ENCODE data around the gene SLC9C2.

SLC9C2 gene

DNA sequence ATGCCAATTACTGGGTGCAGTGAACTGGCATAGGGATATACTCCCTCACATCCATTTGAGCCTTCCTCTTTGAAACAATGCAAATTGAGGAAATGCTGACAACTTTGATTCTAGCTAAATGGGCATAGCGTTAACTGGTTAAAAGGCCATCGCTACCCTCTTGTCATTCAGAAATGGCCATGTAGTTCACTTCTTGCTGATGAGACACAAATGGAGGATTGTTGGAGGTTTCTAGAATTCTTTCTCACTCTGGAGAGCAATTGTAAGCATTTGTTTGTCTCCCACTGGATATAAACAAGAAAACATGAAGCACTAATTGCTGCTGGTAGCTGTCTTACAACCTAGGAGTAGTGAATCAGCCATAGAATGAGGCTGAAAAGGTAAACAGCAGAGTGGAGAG lies 111.4 kb downstream of the SLC9C2 start:
- intact Hi-C loops (cut with DNase I), result no loop called here
- no peak for DNase-seq

DNA sequence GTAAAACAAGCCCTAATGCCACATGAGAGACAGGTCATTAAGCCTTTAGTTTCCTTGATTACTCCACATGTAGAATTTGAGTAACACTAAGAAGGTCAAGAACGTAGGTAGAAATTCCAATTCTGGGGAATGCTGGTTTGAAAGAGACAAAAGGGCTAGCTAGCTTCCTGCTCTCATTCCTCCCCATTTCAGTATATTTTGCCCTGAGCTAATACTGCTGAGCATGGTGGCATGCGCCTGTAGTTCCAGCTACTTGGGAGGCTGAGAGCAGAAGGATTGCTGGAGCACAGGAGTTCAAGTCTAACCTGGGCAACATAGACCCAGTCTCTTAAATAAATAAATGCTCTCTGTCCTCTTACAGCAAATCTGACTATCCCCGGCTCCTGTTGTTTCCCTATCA lies 112.9 kb downstream of the SLC9C2 start:
- intact Hi-C loops (cut with DNase I), result no loop called here
- no peak for DNase-seq

DNA sequence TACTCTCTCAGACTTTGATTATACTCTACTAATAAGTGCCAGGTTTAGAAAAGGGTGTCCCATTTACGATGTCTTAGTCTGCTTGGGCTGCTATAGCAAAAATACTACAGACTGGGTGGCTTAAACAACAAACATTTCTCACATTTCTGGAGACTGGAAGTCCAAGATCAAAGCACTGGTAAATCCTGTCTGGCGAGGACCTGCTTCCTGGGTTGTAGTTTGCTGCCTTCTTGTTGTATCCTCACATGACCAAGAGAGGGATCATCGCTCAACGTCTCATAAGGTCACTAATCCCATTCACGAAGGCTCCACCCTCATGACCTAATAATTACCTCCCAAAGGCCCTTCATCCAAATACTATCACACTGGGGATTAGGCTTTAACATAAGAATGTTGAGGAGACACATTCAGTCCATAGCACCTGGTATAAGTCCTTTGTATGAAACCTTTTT lies 113.7 kb downstream of the SLC9C2 start:
- intact Hi-C loops (cut with DNase I), result no loop called here
- DNase-seq, result no peak

DNA sequence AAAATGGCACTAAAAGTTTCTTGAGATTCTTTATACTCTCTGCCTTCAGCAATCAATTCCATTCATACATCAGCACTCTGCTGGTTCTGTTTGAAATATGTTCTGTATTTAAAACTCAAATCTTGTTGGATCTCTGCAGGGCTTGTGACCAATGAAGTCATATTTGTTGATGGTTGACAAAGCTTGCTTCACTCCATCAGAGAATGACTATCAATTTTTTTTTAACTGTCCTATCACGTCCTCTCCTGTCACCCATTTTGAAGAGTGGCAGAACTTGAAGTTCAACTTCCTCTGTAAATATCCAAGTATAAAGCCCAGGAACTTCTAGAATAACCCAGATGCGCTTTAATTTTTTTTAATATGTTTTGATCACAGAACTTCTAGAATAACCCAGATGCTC lies 114.9 kb downstream of the SLC9C2 start:
- no peak for DNase-seq
- intact Hi-C loops (cut with DNase I), result no loop called here

DNA sequence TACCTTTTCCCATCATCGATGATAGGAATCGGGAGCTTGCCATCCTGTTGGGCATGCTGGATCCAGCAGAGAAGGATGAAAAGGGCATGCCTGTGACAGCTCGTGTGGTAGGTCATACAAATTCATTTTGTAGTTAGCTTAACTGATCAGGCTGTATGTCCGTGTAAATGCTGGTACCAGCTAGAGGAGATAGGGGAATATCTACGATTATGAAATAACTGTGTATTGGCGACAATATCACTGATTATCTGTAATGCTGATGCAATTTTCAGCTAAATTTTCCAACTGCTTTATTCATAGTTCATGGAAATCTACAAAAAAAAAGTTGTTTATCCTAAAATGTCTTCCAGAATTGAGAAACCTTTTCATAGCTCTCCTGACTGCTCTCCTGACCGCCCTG lies 117.5 kb downstream of the SLC9C2 start:
- intact Hi-C loops (cut with DNase I), result no loop called here
- DNase-seq, result no peak

DNA sequence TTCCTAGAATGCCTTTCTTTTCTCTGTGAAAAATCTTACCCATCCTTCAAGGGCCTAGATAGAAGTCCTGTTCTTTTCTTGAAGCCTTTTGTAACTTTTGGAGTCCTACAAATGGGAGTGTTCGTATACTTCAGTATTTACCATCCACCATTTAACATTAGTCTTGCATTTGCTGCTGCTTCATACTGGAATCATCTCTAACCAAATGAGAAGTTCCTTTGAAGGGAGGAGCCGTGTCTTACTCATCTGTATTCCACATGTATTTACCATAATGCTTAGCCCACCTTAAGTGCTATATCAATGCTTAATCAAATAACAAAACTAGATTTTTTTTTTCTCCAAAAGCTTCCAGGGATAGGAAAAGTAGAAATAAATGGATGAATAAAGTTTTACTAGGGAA lies 118.6 kb downstream of the SLC9C2 start:
- DNase-seq, result no peak
- intact Hi-C loops (cut with DNase I), result no loop called here

DNA sequence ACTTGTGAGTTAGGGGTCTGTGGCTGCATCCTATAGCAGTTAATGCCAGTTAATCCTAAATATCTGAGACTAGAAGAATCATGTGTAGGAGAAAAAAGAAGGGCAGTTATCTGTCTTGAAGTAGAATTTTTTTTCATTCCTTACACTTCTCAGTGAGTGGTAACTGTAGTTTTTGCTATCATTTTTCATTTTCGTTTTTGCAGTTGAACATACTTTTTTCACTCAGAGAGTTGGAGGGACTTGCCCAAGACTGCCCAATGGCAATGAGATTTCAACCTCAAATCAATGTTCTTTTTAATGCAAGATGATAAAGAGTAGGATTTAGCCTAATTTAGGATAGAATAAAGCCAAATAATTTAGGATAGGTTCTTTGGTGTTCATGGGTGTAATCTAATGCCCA lies 120.2 kb downstream of the SLC9C2 start:
- intact Hi-C loops (cut with DNase I), result no loop called here
- no peak for DNase-seq

DNA sequence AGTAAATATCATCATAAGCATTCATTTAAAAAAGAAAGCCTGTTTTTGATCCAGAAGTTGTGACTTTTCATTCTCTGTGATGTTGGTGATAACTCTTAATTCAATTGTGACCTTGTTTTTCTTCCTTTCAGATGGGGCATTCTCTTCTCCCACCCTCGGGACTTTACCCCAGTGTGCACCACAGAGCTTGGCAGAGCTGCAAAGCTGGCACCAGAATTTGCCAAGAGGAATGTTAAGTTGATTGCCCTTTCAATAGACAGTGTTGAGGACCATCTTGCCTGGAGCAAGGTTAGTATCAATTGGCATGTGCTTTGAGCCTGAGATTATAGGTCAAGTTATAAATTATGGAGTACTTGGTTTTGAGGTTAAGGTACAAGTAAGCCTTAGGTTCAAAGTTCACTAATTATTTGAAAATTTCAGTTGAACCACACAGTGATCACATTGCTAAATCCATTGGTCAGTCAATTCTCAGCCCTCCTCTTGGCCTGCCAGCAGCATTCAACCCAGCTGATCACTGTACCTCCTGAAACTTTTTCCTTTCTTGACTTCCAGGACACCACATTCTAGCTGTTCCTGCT lies 121.6 kb downstream of the SLC9C2 start:
- DNase-seq, result no peak
- intact Hi-C loops (cut with DNase I), result no loop called here

DNA sequence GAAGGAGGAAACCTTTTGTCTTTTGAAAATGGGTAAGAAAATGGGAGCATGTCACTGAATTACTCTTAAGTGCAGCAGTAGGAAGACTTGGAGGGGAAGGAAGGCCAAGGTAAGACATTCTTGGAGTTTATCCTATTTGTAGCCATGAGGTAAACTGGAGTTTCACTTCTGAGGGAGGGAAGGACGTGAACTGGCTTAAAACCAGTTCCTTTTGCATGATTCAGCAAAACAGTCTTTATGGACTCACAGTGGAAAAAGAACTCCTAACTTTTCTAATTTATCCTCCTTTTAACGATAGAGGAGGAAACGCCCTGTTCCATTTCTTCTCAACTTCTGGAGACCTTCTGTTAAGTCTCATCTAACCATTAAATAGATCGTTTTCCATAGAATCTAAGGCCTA lies 123.2 kb downstream of the SLC9C2 start:
- no peak for DNase-seq
- intact Hi-C loops (cut with DNase I), result loop anchor here (5.0 to 10.0 kb wide), 3 partner anchors 238 to 1525 kb away; partner anchors contain the start of gene RC3H1

DNA sequence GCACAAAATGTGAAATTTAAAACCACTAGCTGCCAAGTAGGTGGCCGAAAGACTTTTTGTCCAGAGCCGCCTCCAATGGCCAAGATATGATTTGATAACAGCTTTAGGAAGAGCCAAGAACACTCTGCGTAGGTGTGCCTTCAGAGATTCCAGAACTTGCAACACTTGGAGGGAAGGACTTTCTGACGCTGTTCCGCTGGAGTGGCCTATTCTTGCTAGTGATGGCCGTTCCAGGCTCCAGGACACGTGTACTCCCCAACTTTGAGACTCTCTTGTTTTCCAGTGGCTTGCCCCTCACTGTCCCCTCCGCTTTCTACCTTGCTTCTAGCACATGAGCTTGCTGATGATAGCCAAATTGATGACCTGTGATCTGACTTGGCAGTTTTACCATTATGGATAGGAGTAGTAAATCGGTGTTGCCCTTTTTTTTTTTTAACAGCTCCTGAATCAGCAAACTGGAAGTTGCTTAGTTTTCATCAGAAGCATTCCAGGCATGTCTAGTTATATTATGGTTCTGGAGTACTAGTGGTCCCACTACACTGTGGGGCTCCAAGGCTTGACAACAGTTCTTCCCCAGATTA lies 124.7 kb downstream of the SLC9C2 start:
- DNase-seq, result peak in 6 of 10 donors; percentile 22 to 86 (median 57)
- intact Hi-C loops (cut with DNase I), result loop anchor here (5.0 to 10.0 kb wide), 3 partner anchors 239 to 1527 kb away; partner anchors contain the start of gene RC3H1

DNA sequence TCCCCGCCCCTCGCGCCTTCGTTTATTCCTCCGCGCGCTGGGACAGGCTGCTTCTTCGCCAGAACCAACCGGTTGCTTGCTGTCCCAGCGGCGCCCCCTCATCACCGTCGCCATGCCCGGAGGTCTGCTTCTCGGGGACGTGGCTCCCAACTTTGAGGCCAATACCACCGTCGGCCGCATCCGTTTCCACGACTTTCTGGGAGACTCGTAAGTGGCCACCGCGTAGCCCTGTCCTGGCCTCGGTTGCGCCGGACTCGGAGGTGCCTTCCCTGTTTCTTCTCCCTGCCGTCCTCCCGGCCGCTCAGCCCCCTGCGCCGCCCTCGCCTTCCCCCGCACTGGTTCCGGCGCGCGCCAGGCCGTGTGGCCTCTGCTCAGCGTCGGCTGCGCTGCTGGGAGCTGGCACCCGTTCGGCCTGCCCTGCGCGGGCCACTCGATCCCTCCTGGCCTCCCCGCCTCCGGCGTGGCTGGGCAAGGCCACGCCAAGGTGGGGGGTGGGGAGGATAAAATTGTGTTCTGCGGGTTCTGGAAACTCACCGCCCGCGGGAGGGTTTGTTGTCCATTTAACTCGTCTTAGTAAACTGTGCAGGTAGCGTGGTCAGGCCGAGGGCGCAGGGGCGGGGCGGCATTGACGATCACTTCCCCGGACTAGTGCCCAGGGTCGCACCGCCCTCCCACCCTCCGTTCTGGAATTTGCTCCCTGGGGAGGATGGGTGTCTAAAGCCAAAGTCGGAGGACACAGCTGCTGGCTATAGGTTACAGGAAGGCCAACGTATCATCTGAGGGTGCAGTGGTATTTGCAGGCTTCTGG lies 125.4 kb downstream of the SLC9C2 start, which contains the start of gene PRDX6:
PRDX6 (plus strand) TSS at position 50 of the 808 bp plus-strand sequence; CDS start at position 113, 63 bp downstream.
- intact Hi-C loops (cut with DNase I), result loop anchor here (2.0 to 10.0 kb wide), 4 partner anchors 240 to 1527 kb away; partner anchors contain the start of genes CENPL, DARS2 and RC3H1
- DNase-seq, result peak in 7 of 10 donors; percentile 14 to 98 (median 89)

DNA sequence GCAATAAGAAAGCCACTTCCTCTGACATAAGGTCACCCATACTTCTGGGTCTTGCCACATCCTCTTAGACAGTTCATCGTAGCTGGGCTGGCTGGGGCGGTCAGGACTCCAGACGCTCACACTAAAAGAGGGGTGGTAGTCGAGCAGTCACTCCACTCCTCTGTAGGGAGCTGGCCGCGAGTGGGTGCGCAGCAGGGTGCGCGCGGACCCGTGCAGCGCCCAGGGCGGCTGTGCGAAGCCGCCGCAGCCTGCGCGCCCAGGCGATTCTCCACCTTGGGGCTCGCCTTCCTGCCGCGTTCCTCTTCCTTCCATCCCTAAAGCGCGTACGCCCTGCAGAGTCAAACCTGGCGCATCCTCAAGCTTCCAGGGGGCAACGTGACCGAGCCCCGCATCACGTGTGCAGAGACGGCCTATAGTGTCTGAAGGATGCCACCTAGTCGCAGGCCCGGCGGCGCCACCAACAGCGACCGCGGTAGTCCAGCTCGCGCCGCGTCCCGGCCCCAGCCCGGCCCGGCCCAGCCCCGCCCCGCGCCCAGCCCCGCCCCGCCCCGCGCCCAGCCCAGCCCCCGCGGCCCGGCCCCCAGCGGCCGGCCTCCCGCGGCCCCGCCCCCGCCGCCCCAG lies 126.1 kb downstream of the SLC9C2 start:
- intact Hi-C loops (cut with DNase I), result loop anchor here (1.0 to 10.0 kb wide), 5 partner anchors 47 to 1528 kb away; partner anchors contain the start of genes CENPL, DARS2 and RC3H1
- peak; percentile 90 to 99 (median 95) for DNase-seq

DNA sequence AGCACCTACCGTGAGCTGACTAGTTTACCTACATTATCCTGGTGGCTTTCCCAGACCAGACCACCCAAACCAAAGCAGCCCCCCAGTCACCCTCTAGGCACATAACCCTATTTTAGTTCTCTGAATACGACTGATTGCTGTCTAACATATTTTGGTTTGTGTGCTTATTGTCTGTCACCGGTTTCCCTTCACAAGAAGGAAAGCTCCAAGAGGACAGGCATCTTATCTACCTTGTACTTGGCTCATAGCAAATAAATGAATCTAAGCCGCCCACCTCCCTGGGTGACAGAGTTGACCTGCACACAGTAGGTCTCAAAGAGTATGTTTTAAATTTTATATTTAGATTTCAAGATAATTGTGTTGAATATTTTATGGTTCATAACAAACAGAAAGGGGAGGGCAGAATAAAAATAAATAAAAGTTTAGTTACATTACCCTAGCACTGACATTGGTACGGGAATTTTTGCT lies 126.6 kb downstream of the SLC9C2 start:
- DNase-seq, result no peak
- intact Hi-C loops (cut with DNase I), result loop anchor here (1.0 to 10.0 kb wide), 5 partner anchors 47 to 1529 kb away; partner anchors contain the start of genes CENPL, DARS2 and RC3H1

DNA sequence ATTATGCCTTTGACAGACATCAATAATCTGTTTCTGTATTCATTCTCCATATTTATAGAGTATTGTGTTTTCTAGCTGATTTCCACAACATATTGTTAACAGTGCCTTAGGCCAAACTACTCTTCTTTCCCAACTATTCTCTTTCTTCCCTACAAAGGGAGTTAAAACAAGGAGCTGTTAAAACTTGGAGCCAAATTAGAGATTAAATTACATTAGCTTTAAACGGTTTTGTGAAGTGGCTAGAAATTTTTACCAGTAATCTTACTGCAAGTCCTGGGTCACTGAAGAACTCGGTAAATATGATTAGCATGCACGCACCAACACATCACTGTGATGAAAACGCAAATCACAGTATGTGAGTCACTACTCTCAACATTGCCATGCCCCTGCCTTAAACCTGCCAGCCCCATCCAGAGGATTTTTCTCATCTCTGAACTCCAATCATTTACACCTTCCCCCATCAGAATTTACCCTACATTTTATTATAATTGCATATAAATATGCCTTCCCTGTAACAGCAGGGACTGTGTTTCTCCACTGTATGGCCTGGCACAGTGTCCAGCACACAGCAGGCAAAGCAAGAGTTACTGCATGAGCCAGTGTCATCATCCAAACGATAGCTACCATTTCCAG lies 127.2 kb downstream of the SLC9C2 start:
- intact Hi-C loops (cut with DNase I), result loop anchor here (1.0 to 10.0 kb wide), 5 partner anchors 46 to 1529 kb away; partner anchors contain the start of genes CENPL, DARS2 and RC3H1
- DNase-seq, result peak in 2 of 10 donors; percentile 46 to 56

DNA sequence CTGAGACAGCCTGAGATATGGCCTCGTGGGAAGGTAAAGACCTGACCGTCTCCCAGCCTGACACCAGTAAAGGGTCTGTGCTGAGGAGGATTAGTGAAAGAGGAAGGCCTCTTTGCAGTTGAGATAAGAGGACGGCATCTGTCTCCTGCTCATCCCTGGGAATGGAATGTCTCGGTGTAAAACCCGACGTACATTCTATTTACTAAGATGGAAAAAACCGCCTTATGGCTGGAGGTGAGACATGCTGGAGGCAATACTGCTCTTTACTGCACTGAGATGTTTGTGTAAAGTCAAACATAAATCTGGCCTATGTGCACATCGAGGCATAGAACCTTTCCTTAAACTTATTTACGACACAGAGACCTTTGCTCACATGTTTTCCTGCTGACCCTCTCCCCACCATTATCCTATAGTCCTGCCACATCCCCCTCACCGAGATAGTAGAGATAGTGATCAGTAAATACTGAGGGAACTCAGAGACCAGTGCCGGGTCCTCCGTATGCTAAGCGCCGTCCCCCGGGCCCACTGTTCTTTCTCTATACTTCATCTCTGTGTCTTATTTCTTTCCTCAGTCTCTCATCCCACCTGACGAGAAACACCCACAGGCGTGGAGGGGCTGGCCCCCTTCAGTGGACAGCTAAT lies 128.0 kb downstream of the SLC9C2 start:
- DNase-seq, result peak in 2 of 10 donors; percentile 57 to 67
- intact Hi-C loops (cut with DNase I), result loop anchor here (5.0 to 10.0 kb wide), 3 partner anchors 242 to 1530 kb away; partner anchors contain the start of gene RC3H1

DNA sequence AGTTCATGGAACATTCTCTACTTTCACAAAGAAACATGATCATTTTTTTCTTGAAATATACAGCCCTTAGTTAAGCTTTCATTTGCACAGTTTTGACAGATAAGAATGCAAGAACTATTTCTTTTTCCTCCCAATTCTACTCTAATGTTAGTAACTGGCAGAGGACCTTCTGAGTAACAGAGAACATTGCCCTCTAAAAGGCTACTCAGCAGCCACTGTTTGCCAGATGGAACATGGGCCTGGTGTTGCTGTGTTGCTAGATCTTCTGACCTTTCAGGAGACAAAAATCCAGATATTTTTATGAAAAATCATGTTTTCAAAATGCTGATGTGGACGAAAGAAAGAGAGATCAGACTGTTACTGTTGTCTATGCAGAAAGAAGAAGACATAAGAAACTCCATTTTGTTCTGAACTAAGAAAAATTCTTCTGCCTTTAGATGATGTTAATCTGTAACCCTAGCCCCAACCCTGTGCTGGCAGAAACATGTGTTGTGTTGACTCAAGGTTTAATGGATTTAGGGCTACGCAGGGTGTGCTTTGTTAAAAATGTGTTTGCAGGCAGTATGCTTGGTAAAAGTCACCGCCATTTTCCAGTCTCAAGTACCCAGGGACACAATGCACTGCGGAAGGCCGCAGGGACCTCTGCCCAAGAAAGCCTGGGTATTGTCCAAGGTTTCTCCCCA lies 128.6 kb downstream of the SLC9C2 start:
- no peak for DNase-seq
- intact Hi-C loops (cut with DNase I), result loop anchor here (10.0 kb wide), 1 partner anchor 1531 kb away; no protein-coding TSS in a partner anchor

DNA sequence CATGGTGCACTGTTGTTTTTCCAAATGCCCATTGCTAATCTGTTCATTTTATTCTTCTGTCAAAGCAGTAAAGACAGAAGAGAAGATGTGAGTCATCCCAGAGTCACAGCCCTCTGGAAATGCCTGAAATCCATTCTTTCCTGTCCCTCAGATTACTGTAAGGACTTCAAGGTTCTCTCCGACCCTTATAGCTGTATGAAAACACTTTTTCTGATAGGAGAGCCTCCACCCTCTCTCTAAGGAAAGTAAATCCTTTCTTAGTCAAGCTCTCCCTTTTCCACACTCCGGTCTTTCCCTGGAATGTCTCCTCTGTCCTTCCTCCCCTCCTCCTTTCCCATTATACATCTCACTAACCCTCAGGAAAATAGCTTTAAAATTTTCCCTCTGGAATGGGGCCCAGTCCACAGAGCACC lies 129.3 kb downstream of the SLC9C2 start:
- intact Hi-C loops (cut with DNase I), result loop anchor here (10.0 kb wide), 1 partner anchor 1531 kb away; no protein-coding TSS in a partner anchor
- DNase-seq, result no peak

DNA sequence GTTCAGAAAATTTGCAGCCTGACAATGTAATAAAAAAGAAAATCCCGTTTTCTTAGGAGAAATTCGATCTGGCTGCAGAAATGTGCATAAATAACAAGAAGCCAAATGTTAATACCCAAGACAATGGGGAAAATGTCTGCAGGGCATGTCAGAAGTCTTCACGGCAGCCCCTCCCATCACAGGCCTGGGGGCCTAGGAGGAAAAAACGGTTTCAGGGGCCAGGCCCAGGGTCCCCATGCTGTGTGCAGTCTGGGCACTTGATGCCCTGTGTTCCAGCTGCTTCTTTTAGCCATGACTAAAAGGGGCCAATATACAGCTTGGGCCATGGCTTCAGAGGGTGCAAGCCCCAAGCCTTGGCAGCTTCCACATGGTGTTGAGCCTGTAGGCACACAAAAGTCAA lies 132.3 kb downstream of the SLC9C2 start:
- intact Hi-C loops (cut with DNase I), result loop anchor here (10.0 kb wide), 1 partner anchor 1534 kb away; no protein-coding TSS in a partner anchor
- DNase-seq, result no peak

All from posterior cingulate gyrus (tissue), 11 donors.